ENCODE data around the gene MEIKIN.

The MEIKIN gene

GRCh38 chr5:131973089-131973712 is 27.7 kb upstream of the MEIKIN start:
- DNase-seq: no peak

- DNase-seq: no peak
Observed at GRCh38 chr5:131968396-131968954, 23.0 kb upstream of the MEIKIN start.

GRCh38 chr5:131966551-131966950 is 21.1 kb upstream of the MEIKIN start:
- no peak for DNase-seq

- DNase-seq: no peak
Observed at GRCh38 chr5:131965826-131966415, 20.5 kb upstream of the MEIKIN start.

GRCh38 chr5:131959906-131960305 is 14.4 kb upstream of the MEIKIN start:
- DNase-seq: no peak

- DNase-seq: no peak
Observed at GRCh38 chr5:131959136-131959535, 13.7 kb upstream of the MEIKIN start.

- no peak for DNase-seq
Observed at GRCh38 chr5:131957721-131958441, 12.4 kb upstream of the MEIKIN start.

- no peak for DNase-seq
Observed at GRCh38 chr5:131953969-131954368, 8.5 kb upstream of the MEIKIN start.

- DNase-seq: no peak
Observed at GRCh38 chr5:131952301-131952857, 6.9 kb upstream of the MEIKIN start.

GRCh38 chr5:131950706-131951105 is 5.2 kb upstream of the MEIKIN start:
- no peak for DNase-seq

- no peak for DNase-seq
Observed at GRCh38 chr5:131947445-131947844, 2.0 kb upstream of the MEIKIN start.

- no peak for DNase-seq
Observed at GRCh38 chr5:131944702-131945550, 537 bp downstream of the MEIKIN start.

GRCh38 chr5:131943916-131944315 is 1.5 kb downstream of the MEIKIN start:
- DNase-seq: no peak

- DNase-seq: no peak
Observed at GRCh38 chr5:131942016-131942415, 3.4 kb downstream of the MEIKIN start.

- no peak for DNase-seq
Observed at GRCh38 chr5:131939690-131940345, 5.6 kb downstream of the MEIKIN start.

- no peak for DNase-seq
Observed at GRCh38 chr5:131932235-131932634, 13.2 kb downstream of the MEIKIN start.

GRCh38 chr5:131928957-131929356 is 16.5 kb downstream of the MEIKIN start:
- no peak for DNase-seq

GRCh38 chr5:131926168-131926567 is 19.3 kb downstream of the MEIKIN start:
- no peak for DNase-seq

- DNase-seq: no peak
Observed at GRCh38 chr5:131916481-131916880, 29.0 kb downstream of the MEIKIN start.

GRCh38 chr5:131914472-131914871 is 31.0 kb downstream of the MEIKIN start:
- DNase-seq: no peak

GRCh38 chr5:131913603-131914002 is 31.9 kb downstream of the MEIKIN start:
- DNase-seq: no peak

GRCh38 chr5:131906668-131907067 is 38.8 kb downstream of the MEIKIN start:
- no peak for DNase-seq
